HEK293 (cell line): ENCODE data around the gene DLEC1.
A peak's percentile ranks its signal among the peaks of the same experiment; 100 is the strongest.
"Not testable (repeated sequence)": the region's sequence is repeated elsewhere in the genome, so short reads cannot be mapped to it uniquely, and the experiment has no call there.

Source experiments
- CTCF ChIA-PET: fragments of 350-600 bp; formaldehyde crosslinking; extraction: SDS; loops from one replicate; lab custom pipeline; 2021; ENCODE audit warnings: antibody characterized with exemption; lab: Yijun Ruan, JAX
- POLR2A ChIA-PET: fragments of 300-600 bp; formaldehyde crosslinking; extraction: SDS; loops from one replicate; lab custom pipeline; 2020; ENCODE audit warnings: antibody characterized with exemption, inconsistent platforms; lab: Yijun Ruan, JAX
- H3K27ac ChIP-seq: fragments of 200-500 bp; sonication (Bioruptor generic); 2 replicates; pipeline ENCODE4 v1.5.1; 2014; ENCODE audit warnings: low read depth, low read length, control low read depth, inconsistent platforms; ENCODE audit errors: extremely low read depth
- H3K36me3 ChIP-seq, 2 experiments: fragments of 200-500 bp in 1 of 2; sonication (Bioruptor generic) in 1 of 2; 1 replicate in 1 of 2; 2 replicates in 1 of 2; pipeline ENCODE4 v1.5.1; 2014 to 2017; ENCODE audit warnings: inconsistent platforms in 2 of 2, low read length in 2 of 2; ENCODE audit not compliant: control insufficient read depth in 2 of 2, insufficient read depth in 1 of 2
- H3K4me1 ChIP-seq: fragments of 200-500 bp; sonication (Bioruptor generic); 2 replicates; pipeline ENCODE4 v1.5.1; 2014; ENCODE audit warnings: mild to moderate bottlenecking, low read length, inconsistent platforms; ENCODE audit not compliant: control insufficient read depth, insufficient read depth
- H3K4me3 ChIP-seq: 2 replicates; pipeline ENCODE4 v1.5.1; 2011; ENCODE audit warnings: low read depth, mild to moderate bottlenecking, control low read depth, low read length, moderate library complexity
- H3K9me3 ChIP-seq: fragments of 200-500 bp; sonication (Bioruptor generic); 2 replicates; pipeline ENCODE4 v1.5.1; 2014; ENCODE audit warnings: low read depth, low read length, inconsistent platforms; ENCODE audit not compliant: control insufficient read depth, insufficient read depth
- BCL11A ChIP-seq: fragments of 450-650 bp; formaldehyde crosslinking; IDR thresholded peaks from 2 replicates; pipeline ENCODE4 v1.5.1; 2016; ENCODE audit warnings: low read depth, missing biosample characterization, missing genetic modification characterization
- GLI4 ChIP-seq: fragments of 450-650 bp; formaldehyde crosslinking; IDR thresholded peaks from 2 replicates; pipeline ENCODE4 v1.5.1; 2016; ENCODE audit warnings: missing biosample characterization, missing genetic modification characterization
- GLIS1 ChIP-seq: fragments of 450-650 bp; formaldehyde crosslinking; IDR thresholded peaks from 2 replicates; pipeline ENCODE4 v1.5.1; 2016; ENCODE audit warnings: missing biosample characterization, missing genetic modification characterization
- KLF1 ChIP-seq: fragments of 450-650 bp; formaldehyde crosslinking; IDR thresholded peaks from 2 replicates; pipeline ENCODE4 v1.5.1; 2016; ENCODE audit warnings: missing biosample characterization, missing genetic modification characterization
- SP3 ChIP-seq: fragments of 450-650 bp; formaldehyde crosslinking; IDR thresholded peaks from 2 replicates; pipeline ENCODE4 v1.5.1; 2016; ENCODE audit warnings: missing biosample characterization, missing genetic modification characterization
- TRIM28 ChIP-seq: IDR thresholded peaks from 2 replicates; pipeline ENCODE4 v1.6.1; 2011; ENCODE audit warnings: low read length, control low read depth, borderline replicate concordance
- ZBTB44 ChIP-seq: fragments of 450-650 bp; IDR thresholded peaks from 2 replicates; pipeline ENCODE4 v1.5.1; 2018; ENCODE audit warnings: missing biosample characterization, mild to moderate bottlenecking, missing genetic modification characterization
- ZNF19 ChIP-seq: fragments of 450-650 bp; formaldehyde crosslinking; IDR thresholded peaks from 2 replicates; pipeline ENCODE4; 2016; ENCODE audit warnings: missing biosample characterization, missing genetic modification characterization, low read depth
- ZNF248 ChIP-seq: fragments of 450-650 bp; formaldehyde crosslinking; IDR thresholded peaks from 2 replicates; pipeline ENCODE4 v1.5.1; 2017; ENCODE audit warnings: missing biosample characterization, missing genetic modification characterization
- ZNF366 ChIP-seq: fragments of 450-650 bp; formaldehyde crosslinking; conservative IDR thresholded peaks from 2 replicates; pipeline ENCODE4 v1.5.1; 2016; ENCODE audit warnings: missing biosample characterization, missing genetic modification characterization
- ZNF423 ChIP-seq: fragments of 450-650 bp; formaldehyde crosslinking; IDR thresholded peaks from 2 replicates; pipeline ENCODE4 v1.5.1; 2016; ENCODE audit warnings: missing biosample characterization, missing genetic modification characterization
- ZNF548 ChIP-seq: fragments of 450-650 bp; formaldehyde crosslinking; IDR thresholded peaks from 2 replicates; pipeline ENCODE4 v1.5.1; 2016; ENCODE audit warnings: missing biosample characterization, missing genetic modification characterization
- ZNF596 ChIP-seq: fragments of 450-650 bp; IDR thresholded peaks from 2 replicates; pipeline ENCODE4 v1.5.0; 2018; ENCODE audit warnings: missing biosample characterization, mild to moderate bottlenecking, missing genetic modification characterization, moderate library complexity
- ZNF701 ChIP-seq: fragments of 450-650 bp; formaldehyde crosslinking; IDR thresholded peaks from 2 replicates; pipeline ENCODE4 v1.5.1; 2016; ENCODE audit warnings: missing biosample characterization, missing genetic modification characterization
- ZNF776 ChIP-seq: fragments of 450-650 bp; formaldehyde crosslinking; IDR thresholded peaks from 2 replicates; pipeline ENCODE4 v1.5.0; 2017; ENCODE audit warnings: missing biosample characterization, missing genetic modification characterization, borderline replicate concordance
- TF ChIP-seq, protein P1 (sequence below): fragments of 450-650 bp; formaldehyde crosslinking; IDR thresholded peaks from 2 replicates; pipeline ENCODE4 v1.5.1; 2016; ENCODE audit warnings: missing biosample characterization, missing genetic modification characterization
- TF ChIP-seq, protein P2 (sequence below): fragments of 450-650 bp; formaldehyde crosslinking; IDR thresholded peaks from 2 replicates; pipeline ENCODE4 v1.5.1; 2016; ENCODE audit warnings: missing biosample characterization, missing genetic modification characterization, low read depth
- TF ChIP-seq, protein P3 (sequence below): fragments of 450-650 bp; formaldehyde crosslinking; IDR thresholded peaks from 2 replicates; pipeline ENCODE4 v1.5.1; 2016; ENCODE audit warnings: missing biosample characterization, missing genetic modification characterization
- TF ChIP-seq, protein P4 (sequence below): IDR thresholded peaks from 2 replicates; pipeline ENCODE4 v1.6.1; 2011; ENCODE audit warnings: mild to moderate bottlenecking, low read depth, low read length, borderline replicate concordance
- TF ChIP-seq, protein P5 (sequence below): fragments of 450-650 bp; formaldehyde crosslinking; IDR thresholded peaks from 2 replicates; pipeline ENCODE4 v1.5.1; 2016; ENCODE audit warnings: missing biosample characterization, missing genetic modification characterization, low read depth

Gene DLEC1

DNA sequence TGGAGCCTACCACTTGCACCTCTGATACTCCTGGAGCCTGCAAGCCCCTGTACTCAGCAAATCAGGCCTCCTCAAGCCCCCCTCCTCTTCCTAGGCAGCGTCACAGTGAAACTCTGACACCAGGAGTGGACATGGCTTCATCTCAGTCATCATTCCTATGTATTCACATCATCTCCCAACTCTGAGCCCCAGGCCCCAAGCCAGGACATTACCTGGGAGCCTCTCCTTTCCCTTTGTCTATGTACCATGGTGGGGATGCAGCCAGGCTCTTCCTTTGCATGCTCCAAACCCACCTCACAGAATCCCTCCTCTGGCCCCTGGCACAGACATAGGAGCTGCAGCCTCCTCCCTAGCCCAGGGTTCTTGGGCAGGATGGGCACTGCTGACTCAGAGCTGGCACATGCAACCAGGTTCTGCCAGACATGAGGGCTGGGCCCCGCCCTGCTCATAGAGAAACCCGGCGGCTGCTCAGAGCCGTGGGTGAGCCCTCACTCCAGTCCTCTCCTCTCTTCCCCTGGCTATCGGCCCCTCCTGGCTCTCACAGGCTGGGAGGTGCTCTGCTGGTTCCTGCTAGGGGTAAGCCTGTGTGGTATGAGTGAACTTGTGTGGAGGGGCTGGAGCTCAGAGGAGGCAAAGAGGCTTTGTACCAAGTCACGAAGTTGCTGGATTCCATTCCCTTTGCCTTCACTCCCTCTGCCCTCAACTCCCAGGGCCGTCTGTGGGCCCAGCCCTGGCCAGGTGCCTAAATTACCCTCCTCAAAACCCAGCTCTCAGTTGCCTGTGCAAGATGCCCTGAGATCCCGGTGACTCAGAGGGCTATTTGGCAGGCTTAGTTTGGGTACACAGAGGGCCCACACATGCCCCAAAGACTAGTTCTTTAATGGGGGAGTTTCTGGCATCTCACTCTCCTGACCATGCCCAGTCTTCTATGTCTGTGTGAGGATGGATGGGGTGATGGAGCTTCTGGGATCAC, 7.7 kb upstream of the DLEC1 start:
- no peaks in the 10 kb centered on the region for H3K4me1 ChIP-seq
- ChIA-PET CTCF (no interaction called here), POLR2A (no interaction called here)
- no peak overlapping the region for H3K4me3 ChIP-seq
- no peak overlapping the region for H3K27ac ChIP-seq
- H3K36me3 ChIP-seq, result no peaks in the 10 kb centered on the region
- TF ChIP-seq, protein P1, sequence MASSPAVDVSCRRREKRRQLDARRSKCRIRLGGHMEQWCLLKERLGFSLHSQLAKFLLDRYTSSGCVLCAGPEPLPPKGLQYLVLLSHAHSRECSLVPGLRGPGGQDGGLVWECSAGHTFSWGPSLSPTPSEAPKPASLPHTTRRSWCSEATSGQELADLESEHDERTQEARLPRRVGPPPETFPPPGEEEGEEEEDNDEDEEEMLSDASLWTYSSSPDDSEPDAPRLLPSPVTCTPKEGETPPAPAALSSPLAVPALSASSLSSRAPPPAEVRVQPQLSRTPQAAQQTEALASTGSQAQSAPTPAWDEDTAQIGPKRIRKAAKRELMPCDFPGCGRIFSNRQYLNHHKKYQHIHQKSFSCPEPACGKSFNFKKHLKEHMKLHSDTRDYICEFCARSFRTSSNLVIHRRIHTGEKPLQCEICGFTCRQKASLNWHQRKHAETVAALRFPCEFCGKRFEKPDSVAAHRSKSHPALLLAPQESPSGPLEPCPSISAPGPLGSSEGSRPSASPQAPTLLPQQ, result 0 out of 2 replicates have a peak, but pooled peaks have one; percentile 79
- TF ChIP-seq GLIS1 (tag by site-specific recombination), result peak; percentile 28; the same call in 1 of the 2 replicates
- no peak for TF ChIP-seq TRIM28
- TF ChIP-seq, protein P2, sequence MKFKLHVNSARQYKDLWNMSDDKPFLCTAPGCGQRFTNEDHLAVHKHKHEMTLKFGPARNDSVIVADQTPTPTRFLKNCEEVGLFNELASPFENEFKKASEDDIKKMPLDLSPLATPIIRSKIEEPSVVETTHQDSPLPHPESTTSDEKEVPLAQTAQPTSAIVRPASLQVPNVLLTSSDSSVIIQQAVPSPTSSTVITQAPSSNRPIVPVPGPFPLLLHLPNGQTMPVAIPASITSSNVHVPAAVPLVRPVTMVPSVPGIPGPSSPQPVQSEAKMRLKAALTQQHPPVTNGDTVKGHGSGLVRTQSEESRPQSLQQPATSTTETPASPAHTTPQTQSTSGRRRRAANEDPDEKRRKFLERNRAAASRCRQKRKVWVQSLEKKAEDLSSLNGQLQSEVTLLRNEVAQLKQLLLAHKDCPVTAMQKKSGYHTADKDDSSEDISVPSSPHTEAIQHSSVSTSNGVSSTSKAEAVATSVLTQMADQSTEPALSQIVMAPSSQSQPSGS (tag by site-specific recombination), result no peak
- TF ChIP-seq, all 188 proteins: peak for 2
- H3K9me3 ChIP-seq, result no peaks in the 10 kb centered on the region

GRCh38 chr3:38032328-38032865, 6.6 kb upstream of the DLEC1 start:
- Histone ChIP-seq H3K9me3 (no peaks in the 10 kb centered on the region), H3K27ac (no peak overlapping the region)
- TF ChIP-seq ZBTB44 (tag by site-specific recombination) (no peak), ZNF19 (tag by site-specific recombination) (no peak), ZNF366 (no peak), KLF1 (tag by site-specific recombination) (no peak), SP3 (tag by site-specific recombination) (no peak), ZNF248 (tag by site-specific recombination) (no peak), ZNF423 (tag by site-specific recombination) (no peak), ZNF701 (tag by site-specific recombination) (no peak), ZNF596 (tag by site-specific recombination) (no peak), GLI4 (no peak), ZNF776 (tag by site-specific recombination) (no peak), ZNF548 (tag by site-specific recombination) (no peak), BCL11A (tag by site-specific recombination) (no peak)
- TF ChIP-seq, protein P3, sequence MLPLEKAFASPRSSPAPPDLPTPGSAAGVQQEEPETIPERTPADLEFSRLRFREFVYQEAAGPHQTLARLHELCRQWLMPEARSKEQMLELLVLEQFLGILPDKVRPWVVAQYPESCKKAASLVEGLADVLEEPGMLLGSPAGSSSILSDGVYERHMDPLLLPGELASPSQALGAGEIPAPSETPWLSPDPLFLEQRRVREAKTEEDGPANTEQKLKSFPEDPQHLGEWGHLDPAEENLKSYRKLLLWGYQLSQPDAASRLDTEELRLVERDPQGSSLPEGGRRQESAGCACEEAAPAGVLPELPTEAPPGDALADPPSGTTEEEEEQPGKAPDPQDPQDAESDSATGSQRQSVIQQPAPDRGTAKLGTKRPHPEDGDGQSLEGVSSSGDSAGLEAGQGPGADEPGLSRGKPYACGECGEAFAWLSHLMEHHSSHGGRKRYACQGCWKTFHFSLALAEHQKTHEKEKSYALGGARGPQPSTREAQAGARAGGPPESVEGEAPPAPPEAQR (tag by site-specific recombination), result no peak
- TF ChIP-seq, protein P4, sequence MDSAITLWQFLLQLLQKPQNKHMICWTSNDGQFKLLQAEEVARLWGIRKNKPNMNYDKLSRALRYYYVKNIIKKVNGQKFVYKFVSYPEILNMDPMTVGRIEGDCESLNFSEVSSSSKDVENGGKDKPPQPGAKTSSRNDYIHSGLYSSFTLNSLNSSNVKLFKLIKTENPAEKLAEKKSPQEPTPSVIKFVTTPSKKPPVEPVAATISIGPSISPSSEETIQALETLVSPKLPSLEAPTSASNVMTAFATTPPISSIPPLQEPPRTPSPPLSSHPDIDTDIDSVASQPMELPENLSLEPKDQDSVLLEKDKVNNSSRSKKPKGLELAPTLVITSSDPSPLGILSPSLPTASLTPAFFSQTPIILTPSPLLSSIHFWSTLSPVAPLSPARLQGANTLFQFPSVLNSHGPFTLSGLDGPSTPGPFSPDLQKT, result no peak
- TF ChIP-seq, protein P5, sequence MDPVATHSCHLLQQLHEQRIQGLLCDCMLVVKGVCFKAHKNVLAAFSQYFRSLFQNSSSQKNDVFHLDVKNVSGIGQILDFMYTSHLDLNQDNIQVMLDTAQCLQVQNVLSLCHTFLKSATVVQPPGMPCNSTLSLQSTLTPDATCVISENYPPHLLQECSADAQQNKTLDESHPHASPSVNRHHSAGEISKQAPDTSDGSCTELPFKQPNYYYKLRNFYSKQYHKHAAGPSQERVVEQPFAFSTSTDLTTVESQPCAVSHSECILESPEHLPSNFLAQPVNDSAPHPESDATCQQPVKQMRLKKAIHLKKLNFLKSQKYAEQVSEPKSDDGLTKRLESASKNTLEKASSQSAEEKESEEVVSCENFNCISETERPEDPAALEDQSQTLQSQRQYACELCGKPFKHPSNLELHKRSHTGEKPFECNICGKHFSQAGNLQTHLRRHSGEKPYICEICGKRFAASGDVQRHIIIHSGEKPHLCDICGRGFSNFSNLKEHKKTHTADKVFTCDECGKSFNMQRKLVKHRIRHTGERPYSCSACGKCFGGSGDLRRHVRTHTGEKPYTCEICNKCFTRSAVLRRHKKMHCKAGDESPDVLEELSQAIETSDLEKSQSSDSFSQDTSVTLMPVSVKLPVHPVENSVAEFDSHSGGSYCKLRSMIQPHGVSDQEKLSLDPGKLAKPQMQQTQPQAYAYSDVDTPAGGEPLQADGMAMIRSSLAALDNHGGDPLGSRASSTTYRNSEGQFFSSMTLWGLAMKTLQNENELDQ (tag by site-specific recombination), result no peak
- TF ChIP-seq, all 188 proteins: peak for 0
- Histone ChIP-seq H3K4me3 (no peak overlapping the region), H3K4me1 (no peaks in the 10 kb centered on the region), H3K36me3 (no peaks in the 10 kb centered on the region)
- ChIA-PET CTCF (interaction anchor here (0.5 kb wide), 1 partner anchor 655 kb away, joined by 4 read pairs; no protein-coding TSS in a partner anchor), POLR2A (no interaction called here)

DNA sequence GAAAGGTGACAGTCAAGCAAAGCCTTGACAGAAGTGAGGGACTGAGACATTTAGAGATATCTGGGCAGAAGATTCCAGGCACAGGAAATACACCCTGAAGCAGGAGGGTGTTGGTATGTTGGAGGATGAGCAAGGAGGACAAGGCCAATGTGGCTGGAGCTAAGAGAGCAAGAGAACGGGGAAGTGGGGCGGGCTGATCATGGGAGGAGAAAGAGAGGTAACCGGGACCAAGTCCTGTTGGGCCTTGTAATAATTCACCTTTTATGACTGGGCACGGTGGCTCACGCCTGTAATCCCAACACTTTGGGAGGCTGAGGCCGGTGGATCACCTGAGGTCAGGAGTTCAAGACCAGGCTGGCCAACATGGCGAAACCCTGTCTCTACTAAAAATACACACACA, 5.4 kb upstream of the DLEC1 start:
- H3K4me3 ChIP-seq, H3K36me3 ChIP-seq, H3K4me1 ChIP-seq, H3K27ac ChIP-seq, POLR2A ChIA-PET, H3K9me3 ChIP-seq, CTCF ChIA-PET: not testable (repeated sequence)
